Measurements from ENCODE around the gene SCCPDH. TPM values are rescaled to one million over a fixed set of nuclear protein-coding genes. Genes with fewer than 3 reads are reported as not detected.

SCCPDH gene
- total RNA-seq, 1 donor: 65.2 TPM

GRCh38 chr1:246789454-246790339 is 65.5 kb downstream of the SCCPDH start:
- TF ChIP-seq CTCF (IDR thresholded peaks at IDR 0.05; ENCODE audit: insufficient read depth, low read depth, low read length): no peak
- no peak overlapping the region for H3K4me3 ChIP-seq (ENCODE audit: low read depth, low read length)
- no peak for DNase-seq (ENCODE audit: low read depth)

GRCh38 chr1:246790364-246790763 is 66.2 kb downstream of the SCCPDH start:
- H3K4me3 ChIP-seq (ENCODE audit: low read depth, low read length): no peak overlapping the region
- no peak for DNase-seq (ENCODE audit: low read depth)
- TF ChIP-seq CTCF (IDR thresholded peaks at IDR 0.05; ENCODE audit: insufficient read depth, low read depth, low read length): no peak

GRCh38 chr1:246790833-246791232 is 66.6 kb downstream of the SCCPDH start:
- TF ChIP-seq CTCF (IDR thresholded peaks at IDR 0.05; ENCODE audit: insufficient read depth, low read depth, low read length): no peak
- no peak overlapping the region for H3K4me3 ChIP-seq (ENCODE audit: low read depth, low read length)
- DNase-seq (ENCODE audit: low read depth): no peak

- DNase-seq (ENCODE audit: low read depth): no peak
- TF ChIP-seq CTCF (IDR thresholded peaks at IDR 0.05; ENCODE audit: insufficient read depth, low read depth, low read length): no peak
- H3K4me3 ChIP-seq (ENCODE audit: low read depth, low read length): no peak overlapping the region
Measured at GRCh38 chr1:246791303-246791918, 67.2 kb downstream of the SCCPDH start.

- no peak for TF ChIP-seq CTCF (IDR thresholded peaks at IDR 0.05; ENCODE audit: insufficient read depth, low read depth, low read length)
- DNase-seq (ENCODE audit: low read depth): no peak
- no peak overlapping the region for H3K4me3 ChIP-seq (ENCODE audit: low read depth, low read length)
Measured at GRCh38 chr1:246792603-246793002, 68.4 kb downstream of the SCCPDH start.

- no peak overlapping the region for H3K4me3 ChIP-seq (ENCODE audit: low read depth, low read length)
- TF ChIP-seq CTCF (IDR thresholded peaks at IDR 0.05; ENCODE audit: insufficient read depth, low read depth, low read length): no peak
- no peak for DNase-seq (ENCODE audit: low read depth)
Measured at GRCh38 chr1:246793356-246793896, 69.2 kb downstream of the SCCPDH start.
